PC-3 (cell line): Measurements from ENCODE around the gene UBFD1.

Experiments
- CTCF ChIP-seq: fragments of 300-600 bp; sonication (generic); conservative IDR thresholded peaks from 2 replicates; pipeline ENCODE4 v1.5.1; 2017; ENCODE audit warnings: antibody characterized with exemption, low read depth, mild to moderate bottlenecking, low read length
- EZH2 ChIP-seq: fragments of 300-600 bp; sonication (generic); IDR thresholded peaks from one replicate; pipeline ENCODE4 v1.6.1; 2017; ENCODE audit warnings: antibody characterized with exemption, mild to moderate bottlenecking, low read length; ENCODE audit not compliant: unreplicated experiment
- EZH2phosphoT487 ChIP-seq: fragments of 300-600 bp; sonication (generic); IDR thresholded peaks from 2 replicates; pipeline ENCODE4 v1.6.1; 2018; ENCODE audit warnings: mild to moderate bottlenecking, antibody characterized with exemption, low read length, borderline replicate concordance

- TF ChIP-seq CTCF, result no peak
- no peak for TF ChIP-seq EZH2
- TF ChIP-seq EZH2phosphoT487, result no peak
Observed at GRCh38 chr16:23509441-23509754, 48.1 kb upstream of the UBFD1 start.
